ENCODE measurements around the gene ROR1. TPM values are rescaled to one million over a fixed set of nuclear protein-coding genes. Genes with fewer than 3 reads are reported as not detected.
"Not testable (repeated sequence)": the region's sequence is repeated elsewhere in the genome, so short reads cannot be mapped to it uniquely, and the experiment has no call there.

Gene ROR1
- total RNA-seq, 4 donors from 2014 or later = 10.6 to 21.7 (median 15.1) TPM

- no peaks in the 10 kb centered on the region for H3K36me3 ChIP-seq
- H3K9me3 ChIP-seq = no peaks in the 10 kb centered on the region
- no peak for DNase-seq (ENCODE audit: low spot score in 2 of 2)
- H3K27ac ChIP-seq = no peak overlapping the region
- TF ChIP-seq CTCF (IDR thresholded peaks at IDR 0.05) (no peak), EP300 (IDR thresholded peaks at IDR 0.05) (no peak), POLR2AphosphoS5 (IDR thresholded peaks at IDR 0.05) (no peak), POLR2A (IDR thresholded peaks at IDR 0.05) (no peak)
- H3K4me3 ChIP-seq = no peak overlapping the region
- WGBS = 89% methylated on average over 6 of the region's 6 CpGs
- H3K4me1 ChIP-seq = peaks cover 2% of the 10 kb centered on the region
- no peaks in the 10 kb centered on the region for H3K27me3 ChIP-seq
Measured at GRCh38 chr1:63784489-63785390, 10.9 kb downstream of the ROR1 start.

- H3K27ac ChIP-seq; H3K27me3 ChIP-seq; DNase-seq (ENCODE audit: low spot score in 2 of 2); H3K4me3 ChIP-seq; H3K36me3 ChIP-seq; H3K9me3 ChIP-seq; H3K4me1 ChIP-seq: not testable (repeated sequence)
- WGBS = 98% methylated on average over 3 of the region's 3 CpGs
Measured at GRCh38 chr1:63787270-63787669, 13.5 kb downstream of the ROR1 start.

GRCh38 chr1:63787875-63788274, 14.1 kb downstream of the ROR1 start:
- Histone ChIP-seq H3K27me3 (no peaks in the 10 kb centered on the region), H3K36me3 (no peaks in the 10 kb centered on the region), H3K27ac (no peak overlapping the region), H3K9me3 (no peaks in the 10 kb centered on the region), H3K4me3 (no peak overlapping the region), H3K4me1 (no peaks in the 10 kb centered on the region)
- TF ChIP-seq POLR2A (IDR thresholded peaks at IDR 0.05) (no peak), POLR2AphosphoS5 (IDR thresholded peaks at IDR 0.05) (no peak), EP300 (IDR thresholded peaks at IDR 0.05) (no peak), CTCF (IDR thresholded peaks at IDR 0.05) (no peak)
- DNase-seq (ENCODE audit: low spot score in 2 of 2) = no peak
- WGBS = 33% methylated on average over 1 of the region's 1 CpG

- Histone ChIP-seq H3K36me3 (no peaks in the 10 kb centered on the region), H3K4me1 (no peaks in the 10 kb centered on the region), H3K9me3 (no peaks in the 10 kb centered on the region), H3K27ac (no peak overlapping the region), H3K4me3 (no peak overlapping the region), H3K27me3 (no peaks in the 10 kb centered on the region)
- DNase-seq (ENCODE audit: low spot score in 2 of 2) = no peak
- TF ChIP-seq POLR2A (IDR thresholded peaks at IDR 0.05) = no peak
- 91% methylated on average over 4 of the region's 4 CpGs for whole genome bisulfite sequencing
Measured at GRCh38 chr1:63789856-63790605, 16.2 kb downstream of the ROR1 start.

- TF ChIP-seq EP300 (IDR thresholded peaks at IDR 0.05) = no peak
- TF ChIP-seq POLR2A (IDR thresholded peaks at IDR 0.05) = no peak
- no peak for TF ChIP-seq POLR2AphosphoS5 (IDR thresholded peaks at IDR 0.05)
- no peak for TF ChIP-seq CTCF (IDR thresholded peaks at IDR 0.05)
- Histone ChIP-seq H3K27me3 (no peaks in the 10 kb centered on the region), H3K36me3 (no peaks in the 10 kb centered on the region), H3K27ac (no peak overlapping the region), H3K4me1 (no peaks in the 10 kb centered on the region), H3K4me3 (no peak overlapping the region), H3K9me3 (no peaks in the 10 kb centered on the region)
- WGBS = 80% methylated on average over 1 of the region's 1 CpG
- DNase-seq (ENCODE audit: low spot score in 2 of 2) = no peak
Measured at GRCh38 chr1:63790989-63791388, 17.2 kb downstream of the ROR1 start.

- 82% methylated on average over 4 of the region's 4 CpGs for WGBS
- no peak for TF ChIP-seq POLR2AphosphoS5 (IDR thresholded peaks at IDR 0.05)
- TF ChIP-seq CTCF (IDR thresholded peaks at IDR 0.05) = no peak
- no peak for TF ChIP-seq EP300 (IDR thresholded peaks at IDR 0.05)
- TF ChIP-seq POLR2A (IDR thresholded peaks at IDR 0.05) = no peak
- H3K9me3 ChIP-seq = no peaks in the 10 kb centered on the region
- no peak for DNase-seq (ENCODE audit: low spot score in 2 of 2)
- H3K4me1 ChIP-seq = no peaks in the 10 kb centered on the region
- H3K4me3 ChIP-seq = no peak overlapping the region
- no peak overlapping the region for H3K27ac ChIP-seq
- no peaks in the 10 kb centered on the region for H3K36me3 ChIP-seq
- H3K27me3 ChIP-seq = no peaks in the 10 kb centered on the region
Measured at GRCh38 chr1:63792152-63792551, 18.3 kb downstream of the ROR1 start.

Data from suprapubic skin (tissue), 4 donors.